H1 (cell line): ENCODE measurements around the gene ENOPH1. TPM values are rescaled to one million over a fixed set of nuclear protein-coding genes. Genes with fewer than 3 reads are reported as not detected.
"Not testable (repeated sequence)": the region's sequence is repeated elsewhere in the genome, so short reads cannot be mapped to it uniquely, and the experiment has no call there.

Experiments used
- CTCF ChIA-PET: fragments of 300-600 bp; sonication (Branson Sonifier 250); formaldehyde crosslinking; loops from one replicate; lab custom pipeline; 2021; ENCODE audit not compliant: partially characterized antibody; lab: Charles Lee
- POLR2A ChIA-PET: fragments of 300-600 bp; sonication (Branson Sonifier 250); formaldehyde crosslinking; loops from one replicate; lab custom pipeline; 2021; ENCODE audit warnings: inconsistent platforms; ENCODE audit not compliant: partially characterized antibody; lab: Charles Lee
- DNase-seq, 2 experiments: peaks; one replicate each; pipeline versions ENCODE4 v3.0.0 to v3.0.0-alpha.2; 2010 to 2022; ENCODE audit warnings: low spot score in 2 of 2, low read depth in 1 of 2, mixed read lengths in 1 of 2
- FAIRE-seq: peaks from 2 replicates; lab custom pipeline; 2011; peaks lifted over from hg19 to GRCh38; lab: Jason Lieb, UNC
- H2AFZ ChIP-seq: 2 replicates; pipeline ENCODE4 v1.8.1; 2012; ENCODE audit warnings: low read length, inconsistent platforms
- H2AK5ac ChIP-seq: 2 replicates; pipeline ENCODE4 v1.6.1; 2013; ENCODE audit warnings: low read depth, low read length
- H2BK120ac ChIP-seq: replicated peaks from 2 replicates; pipeline ENCODE3; 2013; ENCODE audit warnings: low read depth, low read length, inconsistent platforms
- H2BK12ac ChIP-seq: 2 replicates; pipeline ENCODE4 v1.6.1; 2013; ENCODE audit warnings: low read depth, low read length
- H2BK15ac ChIP-seq: 2 replicates; pipeline ENCODE4 v1.6.1; 2013; ENCODE audit warnings: low read length
- H2BK20ac ChIP-seq: 2 replicates; pipeline ENCODE4 v1.6.1; 2013; ENCODE audit warnings: low read length
- H2BK5ac ChIP-seq: 2 replicates; pipeline ENCODE4 v1.6.1; 2013; ENCODE audit warnings: low read depth, low read length
- H3K14ac ChIP-seq: 2 replicates; pipeline ENCODE4 v1.6.1; 2013; ENCODE audit warnings: inconsistent platforms; ENCODE audit not compliant: insufficient read length
- H3K18ac ChIP-seq: 2 replicates; pipeline ENCODE4 v1.6.1; 2013; ENCODE audit warnings: low read length; ENCODE audit errors: extremely low read depth
- H3K23ac ChIP-seq: 2 replicates; pipeline ENCODE4 v1.6.1; 2013; ENCODE audit warnings: inconsistent platforms; ENCODE audit not compliant: insufficient read length
- H3K23me2 ChIP-seq: 2 replicates; pipeline ENCODE4 v1.6.1; 2013; ENCODE audit warnings: low read depth, low read length
- H3K27ac ChIP-seq: 2 replicates; pipeline ENCODE4 v1.6.1; 2011; ENCODE audit warnings: low read depth, low read length, inconsistent platforms
- H3K27me3 ChIP-seq, 4 experiments: replicated peaks in 1 of 4; 1 replicate in 1 of 4; 2 replicates in 3 of 4; pipeline versions ENCODE4 v1.6.1 to v1.8.1; 2011 to 2013; ENCODE audit warnings: low read length in 3 of 4, mild to moderate bottlenecking in 3 of 4, inconsistent platforms in 2 of 4, mixed read lengths in 2 of 4, moderate library complexity in 1 of 4; ENCODE audit not compliant: control insufficient read depth in 3 of 4, insufficient read depth in 3 of 4; ENCODE audit errors: extremely low read depth in 1 of 4
- H3K36me3 ChIP-seq, 4 experiments: 2 replicates each; pipeline versions ENCODE4 v1.6.1 to v1.8.1; 2011 to 2013; ENCODE audit warnings: mild to moderate bottlenecking in 4 of 4, low read length in 3 of 4, moderate library complexity in 2 of 4, control low read depth in 1 of 4, inconsistent platforms in 1 of 4; ENCODE audit not compliant: insufficient read depth in 4 of 4, control insufficient read depth in 2 of 4
- H3K4ac ChIP-seq: replicated peaks from 2 replicates; pipeline ENCODE3; 2013; ENCODE audit warnings: low read length, low read depth, mixed read lengths, inconsistent platforms; ENCODE audit not compliant: insufficient read length
- H3K4me1 ChIP-seq, 4 experiments: replicated peaks in 1 of 4; 1 replicate in 1 of 4; 2 replicates in 3 of 4; pipeline versions ENCODE4 v1.6.1 to v1.8.1; 2011 to 2013; ENCODE audit warnings: low read length in 3 of 4, inconsistent platforms in 2 of 4, mixed read lengths in 1 of 4; ENCODE audit not compliant: insufficient read depth in 4 of 4, control insufficient read depth in 3 of 4
- H3K4me2 ChIP-seq, 2 experiments: 2 replicates each; pipeline versions ENCODE4 v1.6.1 to v1.8.1; 2011 to 2013; ENCODE audit warnings: low read depth in 2 of 2, low read length in 2 of 2, control low read depth in 1 of 2, inconsistent platforms in 1 of 2, mild to moderate bottlenecking in 1 of 2; ENCODE audit not compliant: insufficient read depth in 1 of 2
- H3K4me3 ChIP-seq, 4 experiments: fragments of 200-600, 300-600 bp in 1 of 4; sonication (generic), shearing (Covaris generic), sonication (Bioruptor Twin) in 1 of 4; 2 replicates each; pipeline versions ENCODE4 v1.5.1 to v1.8.1; 2011 to 2016; ENCODE audit warnings: low read length in 4 of 4, low read depth in 3 of 4, control low read depth in 2 of 4, inconsistent platforms in 2 of 4, mild to moderate bottlenecking in 2 of 4, mixed read lengths in 1 of 4, moderate library complexity in 1 of 4; ENCODE audit not compliant: insufficient read depth in 2 of 4; ENCODE audit errors: extremely low read depth in 1 of 4
- H3K56ac ChIP-seq: replicated peaks from 2 replicates; pipeline ENCODE3; 2013; ENCODE audit warnings: low read depth, mild to moderate bottlenecking, mixed read lengths, low read length, inconsistent platforms; ENCODE audit not compliant: insufficient read length
- H3K79me1 ChIP-seq: 2 replicates; pipeline ENCODE4 v1.6.1; 2013; ENCODE audit warnings: low read depth, low read length, control low read depth
- H3K79me2 ChIP-seq, 2 experiments: 2 replicates each; pipeline versions ENCODE4 v1.6.1 to v1.8.1; 2012 to 2013; ENCODE audit warnings: low read length in 2 of 2, mild to moderate bottlenecking in 2 of 2, inconsistent platforms in 1 of 2; ENCODE audit not compliant: insufficient read depth in 2 of 2, control insufficient read depth in 1 of 2
- H3K9ac ChIP-seq, 4 experiments: replicated peaks in 1 of 4; 1 replicate in 1 of 4; 2 replicates in 3 of 4; pipeline versions ENCODE4 v1.6.1 to v1.8.1; 2011 to 2013; ENCODE audit warnings: low read depth in 3 of 4, low read length in 3 of 4, control low read depth in 2 of 4, mild to moderate bottlenecking in 2 of 4, moderate library complexity in 2 of 4, inconsistent platforms in 1 of 4; ENCODE audit errors: extremely low read depth in 1 of 4
- H3K9me3 ChIP-seq, 2 experiments: 2 replicates each; pipeline versions ENCODE4 v1.6.1 to v1.8.1; 2012 to 2013; ENCODE audit warnings: mild to moderate bottlenecking in 2 of 2, moderate library complexity in 2 of 2, control low read depth in 1 of 2, inconsistent platforms in 1 of 2, low read depth in 1 of 2, low read length in 1 of 2, mixed read lengths in 1 of 2; ENCODE audit not compliant: insufficient read depth in 2 of 2
- H4K20me1 ChIP-seq, 2 experiments: replicated peaks in 1 of 2; 2 replicates each; pipeline versions ENCODE3 to v1.8.1; 2011 to 2013; ENCODE audit warnings: inconsistent platforms in 2 of 2, low read length in 2 of 2, mild to moderate bottlenecking in 1 of 2; ENCODE audit not compliant: insufficient read depth in 2 of 2, control insufficient read depth in 1 of 2
- H4K5ac ChIP-seq: 2 replicates; pipeline ENCODE4 v1.6.1; 2013; ENCODE audit warnings: low read length, low read depth, mixed read lengths, inconsistent platforms; ENCODE audit not compliant: insufficient read length
- H4K8ac ChIP-seq: 2 replicates; pipeline ENCODE4 v1.8.0; 2013; ENCODE audit warnings: mild to moderate bottlenecking, moderate library complexity, low read length, inconsistent platforms; ENCODE audit not compliant: insufficient read depth; ENCODE audit errors: extremely low read depth
- H4K91ac ChIP-seq: replicated peaks from 2 replicates; pipeline ENCODE3; 2013; ENCODE audit warnings: low read length, mixed read lengths, inconsistent platforms; ENCODE audit not compliant: insufficient read length
- WGBS, 2 experiments: shearing (Covaris generic) in 1 of 2; methylation state at CpG; one replicate each; pipeline versions ENCODE4 v1.1.6 to v1.1.7; 2013 to 2015; ENCODE audit warnings: low lambda C conversion rate in 2 of 2, mixed read lengths in 2 of 2, inconsistent platforms in 1 of 2, low coverage in 1 of 2, missing lambda C conversion rate in 1 of 2; ENCODE audit not compliant: insufficient replicate concordance in 2 of 2, insufficient coverage in 1 of 2, insufficient read length in 1 of 2; ENCODE audit errors: extremely low coverage in 1 of 2, missing lambda C conversion rate in 1 of 2; 5-methylcytosine and 5-hydroxymethylcytosine counted together
- polyA plus RNA-seq, 7 experiments: library from polyadenylated mRNA; depleted of rRNA in 3 of 7; stranded (reverse) in 5 of 7; unstranded in 2 of 7; fragments of >200 nt in 5 of 7; fragments of 200-250 nt in 2 of 7; gene quantifications; 1 replicate in 5 of 7; 2 replicates in 1 of 7; 4 replicates in 1 of 7; pipeline versions ENCODE4 v1.2.1 to v1.2.3, GENCODE V29; 2011 to 2013; ENCODE audit warnings: missing spikeins in 2 of 7, mixed read lengths in 2 of 7
- total RNA-seq: library from RNA; stranded (reverse); fragmentation: NEBNext Ultra II Directional; extraction: Animal tissue kit (Norgen Biotek cat#: 25700); gene quantifications from 2 replicates; pipeline ENCODE4 v1.2.1, GENCODE V29; 2021

The ENOPH1 gene
- total and polyA plus RNA-seq, 2 of the 8 experiments (the other 6 are each of a cell fraction or from before 2014, with no cell fraction given) = 25.1 to 89.3 TPM

GRCh38 chr4:82475931-82476330, 45.5 kb downstream of the ENOPH1 start:
- H3K27me3 ChIP-seq, POLR2A ChIA-PET, H3K4ac ChIP-seq, H4K91ac ChIP-seq, H2BK15ac ChIP-seq, H2BK5ac ChIP-seq, H3K9me3 ChIP-seq, H4K5ac ChIP-seq, H3K56ac ChIP-seq, H3K23ac ChIP-seq, H2AK5ac ChIP-seq, H3K18ac ChIP-seq, H3K27ac ChIP-seq, H2BK20ac ChIP-seq, H3K36me3 ChIP-seq, H3K4me1 ChIP-seq, H3K79me2 ChIP-seq, H3K14ac ChIP-seq, DNase-seq, H3K9ac ChIP-seq, FAIRE-seq, H2BK120ac ChIP-seq, H4K8ac ChIP-seq, H2BK12ac ChIP-seq, H3K4me2 ChIP-seq, H3K4me3 ChIP-seq, H4K20me1 ChIP-seq, H3K23me2 ChIP-seq, H3K79me1 ChIP-seq, H2AFZ ChIP-seq: not testable (repeated sequence)
- 95% methylated on average over 7 of the region's 7 CpGs; no CpG with 5 or more reads in 1 of the 2 experiments for WGBS, 2 experiments
- CTCF ChIA-PET = interaction anchor here (0.6 to 0.8 kb wide), 3 partner anchors 118 to 267 kb away, joined by 3 to 4 read pairs (median 4); no protein-coding TSS in a partner anchor

GRCh38 chr4:82477469-82477868, 47.1 kb downstream of the ENOPH1 start:
- H3K79me2 ChIP-seq, H2BK20ac ChIP-seq, H3K18ac ChIP-seq, FAIRE-seq, H3K14ac ChIP-seq, H3K36me3 ChIP-seq, H2BK12ac ChIP-seq, H2BK5ac ChIP-seq, H2BK15ac ChIP-seq, H3K56ac ChIP-seq, H3K4ac ChIP-seq, CTCF ChIA-PET, H3K79me1 ChIP-seq, H3K4me2 ChIP-seq, H4K8ac ChIP-seq, H4K91ac ChIP-seq, H4K5ac ChIP-seq, H3K23me2 ChIP-seq, H3K9ac ChIP-seq, POLR2A ChIA-PET, H3K23ac ChIP-seq, H3K27me3 ChIP-seq, H2AFZ ChIP-seq, H3K4me3 ChIP-seq, H2AK5ac ChIP-seq, H2BK120ac ChIP-seq, DNase-seq, H3K27ac ChIP-seq, H4K20me1 ChIP-seq, H3K4me1 ChIP-seq, H3K9me3 ChIP-seq: not testable (repeated sequence)
- WGBS, 2 experiments = 92% methylated on average over 9 of the region's 9 CpGs; no CpG with 5 or more reads in 1 of the 2 experiments
